BJ (cell line): Measurements from ENCODE around the gene PIP5K1B. TPM values are rescaled to one million over a fixed set of nuclear protein-coding genes. Genes with fewer than 3 reads are reported as not detected.

Experiments used
- CTCF ChIA-PET: fragments of 350-600 bp; formaldehyde crosslinking; extraction: SDS; loops from one replicate; lab custom pipeline; 2021; ENCODE audit warnings: antibody characterized with exemption, inconsistent platforms; lab: Yijun Ruan, JAX
- POLR2A ChIA-PET: fragments of 300-600 bp; sonication (Branson Sonifier 250); formaldehyde crosslinking; extraction: SDS; loops from one replicate; lab custom pipeline; 2021; ENCODE audit warnings: antibody characterized with exemption; lab: Charles Lee
- DNase-seq: peaks from one replicate; pipeline ENCODE4 v3.0.0-alpha.2; 2011; ENCODE audit warnings: low read depth
- H3K27me3 ChIP-seq: 2 replicates; pipeline ENCODE4 v1.6.0; 2011; ENCODE audit warnings: low read length; ENCODE audit not compliant: control insufficient read depth, insufficient read depth
- H3K36me3 ChIP-seq: 2 replicates; pipeline ENCODE4 v1.5.1; 2011; ENCODE audit warnings: low read length; ENCODE audit not compliant: control insufficient read depth, insufficient read depth
- H3K4me3 ChIP-seq: 2 replicates; pipeline ENCODE4 v1.5.1; 2011; ENCODE audit warnings: low read depth, mild to moderate bottlenecking, control low read depth, low read length
- polyA plus RNA-seq: library from polyadenylated mRNA; depleted of rRNA; stranded (reverse); fragments of >200 nt; gene quantifications from 2 replicates; pipeline ENCODE4 v1.2.3, GENCODE V29; 2011
- TF ChIP-seq, protein P1 (sequence below): IDR thresholded peaks from 2 replicates; pipeline ENCODE4 v1.5.1; 2011; ENCODE audit warnings: low read depth, mild to moderate bottlenecking, control low read depth, inconsistent platforms, low read length, moderate library complexity; ENCODE audit not compliant: insufficient read depth

The PIP5K1B gene
- polyA plus RNA-seq, 1 experiment, result not detected

DNA sequence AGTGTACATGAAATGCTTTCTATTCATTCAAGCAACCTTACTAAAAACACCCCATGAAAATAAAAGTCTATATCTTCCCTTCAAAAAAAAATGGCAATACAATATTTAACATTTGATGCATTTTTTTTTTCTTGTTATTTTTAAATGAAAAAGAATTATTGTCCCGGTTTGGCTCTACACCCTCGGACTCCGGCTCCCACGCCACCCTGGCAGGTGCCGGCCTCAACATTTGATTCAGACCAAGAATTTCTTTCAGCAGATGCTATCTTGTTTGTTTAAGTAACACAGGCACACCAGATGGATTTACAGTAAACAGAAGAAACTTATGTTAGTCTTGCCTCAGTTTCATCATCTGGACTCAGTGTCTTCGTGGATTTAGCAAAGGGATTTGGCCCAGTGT lies 162.0 kb downstream of the PIP5K1B start:
- ChIA-PET POLR2A (no interaction called here), CTCF (no interaction called here)
- no peaks in the 10 kb centered on the region for H3K27me3 ChIP-seq
- no peak overlapping the region for H3K4me3 ChIP-seq
- H3K36me3 ChIP-seq, result no peaks in the 10 kb centered on the region
- no peak for DNase-seq
- TF ChIP-seq, protein P1, sequence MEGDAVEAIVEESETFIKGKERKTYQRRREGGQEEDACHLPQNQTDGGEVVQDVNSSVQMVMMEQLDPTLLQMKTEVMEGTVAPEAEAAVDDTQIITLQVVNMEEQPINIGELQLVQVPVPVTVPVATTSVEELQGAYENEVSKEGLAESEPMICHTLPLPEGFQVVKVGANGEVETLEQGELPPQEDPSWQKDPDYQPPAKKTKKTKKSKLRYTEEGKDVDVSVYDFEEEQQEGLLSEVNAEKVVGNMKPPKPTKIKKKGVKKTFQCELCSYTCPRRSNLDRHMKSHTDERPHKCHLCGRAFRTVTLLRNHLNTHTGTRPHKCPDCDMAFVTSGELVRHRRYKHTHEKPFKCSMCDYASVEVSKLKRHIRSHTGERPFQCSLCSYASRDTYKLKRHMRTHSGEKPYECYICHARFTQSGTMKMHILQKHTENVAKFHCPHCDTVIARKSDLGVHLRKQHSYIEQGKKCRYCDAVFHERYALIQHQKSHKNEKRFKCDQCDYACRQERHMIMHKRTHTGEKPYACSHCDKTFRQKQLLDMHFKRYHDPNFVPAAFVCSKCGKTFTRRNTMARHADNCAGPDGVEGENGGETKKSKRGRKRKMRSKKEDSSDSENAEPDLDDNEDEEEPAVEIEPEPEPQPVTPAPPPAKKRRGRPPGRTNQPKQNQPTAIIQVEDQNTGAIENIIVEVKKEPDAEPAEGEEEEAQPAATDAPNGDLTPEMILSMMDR, result no peak

DNA sequence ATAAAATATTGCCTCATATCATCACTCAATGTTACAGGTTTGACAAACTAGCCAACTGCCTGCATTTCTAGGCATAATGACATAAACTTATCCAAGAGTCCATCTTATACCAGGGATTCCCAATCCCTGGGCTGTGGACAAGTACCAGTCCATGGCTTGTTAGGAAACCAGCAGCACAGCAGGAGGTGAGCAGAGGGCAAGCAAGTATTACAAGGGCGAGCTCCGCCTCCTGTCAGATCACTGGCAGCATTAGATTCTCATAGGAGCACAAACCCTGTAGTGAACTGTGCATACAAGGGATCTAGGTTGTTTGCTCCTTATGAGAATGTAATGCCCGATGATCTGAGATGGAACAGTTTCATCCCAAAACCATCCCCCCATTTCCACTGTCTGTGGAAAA lies 164.0 kb downstream of the PIP5K1B start:
- Histone ChIP-seq H3K36me3 (no peaks in the 10 kb centered on the region), H3K27me3 (no peaks in the 10 kb centered on the region), H3K4me3 (no peak overlapping the region)
- POLR2A ChIA-PET, result no interaction called here
- CTCF ChIA-PET, result no interaction called here
- no peak for DNase-seq
- TF ChIP-seq, protein P1, result no peak

DNA sequence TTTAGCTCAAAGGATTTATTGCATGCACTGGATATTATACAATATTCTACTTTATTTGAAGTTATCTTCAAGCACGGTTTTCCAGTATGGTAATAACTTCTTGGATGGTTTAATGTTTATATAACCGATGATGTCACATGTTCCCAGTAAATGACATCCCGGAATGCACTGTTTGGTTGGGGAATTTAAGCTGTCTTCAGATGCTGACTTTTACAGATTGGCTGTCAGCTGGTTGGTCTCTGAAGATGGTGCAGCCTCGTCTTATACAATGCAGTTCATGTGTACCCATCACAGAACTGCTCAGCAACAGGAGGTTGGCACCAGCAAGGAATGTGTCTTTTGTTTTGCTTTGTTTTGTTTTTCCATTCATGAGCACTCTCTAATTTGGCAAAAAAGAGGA lies 165.0 kb downstream of the PIP5K1B start:
- DNase-seq, result no peak
- no peaks in the 10 kb centered on the region for H3K36me3 ChIP-seq
- POLR2A ChIA-PET, result no interaction called here
- no peak overlapping the region for H3K4me3 ChIP-seq
- CTCF ChIA-PET, result no interaction called here
- TF ChIP-seq, protein P1, result no peak
- H3K27me3 ChIP-seq, result no peaks in the 10 kb centered on the region

- TF ChIP-seq, protein P1, result no peak
- POLR2A ChIA-PET, result no interaction called here
- DNase-seq, result no peak
- Histone ChIP-seq H3K36me3 (no peaks in the 10 kb centered on the region), H3K27me3 (no peaks in the 10 kb centered on the region), H3K4me3 (no peak overlapping the region)
- CTCF ChIA-PET, result no interaction called here
These were observed 166.2 kb downstream of the PIP5K1B start for GRCh38 chr9:68871236-68871635.

DNA sequence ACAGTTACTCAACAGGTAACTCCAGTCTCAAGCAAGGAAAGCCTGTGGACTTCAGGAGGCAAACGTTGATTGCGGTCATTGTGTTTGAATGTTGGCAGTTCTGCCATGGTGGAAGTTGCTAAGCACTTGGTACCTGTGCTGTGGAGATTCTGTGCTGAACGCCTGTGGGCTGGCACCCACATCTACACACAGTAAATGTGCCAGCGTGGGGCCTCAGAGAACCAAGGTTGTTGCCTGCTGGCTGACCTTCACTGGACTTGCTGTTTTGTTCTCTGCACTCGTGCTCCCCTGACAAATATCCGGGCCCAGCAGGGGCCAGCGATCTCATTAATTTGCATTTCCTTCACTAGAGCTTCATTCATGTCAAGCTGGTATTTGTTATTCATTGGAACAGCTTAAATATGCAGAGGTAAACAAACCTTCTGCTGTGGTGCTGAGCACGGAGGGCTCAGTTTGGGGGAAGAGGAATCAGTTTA lies 167.0 kb downstream of the PIP5K1B start:
- no peak for DNase-seq
- TF ChIP-seq, protein P1, result no peak
- ChIA-PET POLR2A (no interaction called here), CTCF (interaction anchor here (0.7 kb wide), 1 partner anchor 30 kb away, joined by 3 read pairs; no protein-coding TSS in a partner anchor)
- H3K27me3 ChIP-seq, result no peaks in the 10 kb centered on the region
- no peaks in the 10 kb centered on the region for H3K36me3 ChIP-seq
- H3K4me3 ChIP-seq, result no peak overlapping the region
